ENCODE results near the gene CDIP1.
A peak's percentile ranks its signal among the peaks of the same experiment; 100 is the strongest.

Gene CDIP1

GRCh38 chr16:4486126-4486893, 52.3 kb downstream of the CDIP1 start:
- no peak for DNase-seq

GRCh38 chr16:4481963-4482362, 56.6 kb downstream of the CDIP1 start:
- DNase-seq: no peak

GRCh38 chr16:4481526-4481925, 57.0 kb downstream of the CDIP1 start:
- no peak for DNase-seq

DNA sequence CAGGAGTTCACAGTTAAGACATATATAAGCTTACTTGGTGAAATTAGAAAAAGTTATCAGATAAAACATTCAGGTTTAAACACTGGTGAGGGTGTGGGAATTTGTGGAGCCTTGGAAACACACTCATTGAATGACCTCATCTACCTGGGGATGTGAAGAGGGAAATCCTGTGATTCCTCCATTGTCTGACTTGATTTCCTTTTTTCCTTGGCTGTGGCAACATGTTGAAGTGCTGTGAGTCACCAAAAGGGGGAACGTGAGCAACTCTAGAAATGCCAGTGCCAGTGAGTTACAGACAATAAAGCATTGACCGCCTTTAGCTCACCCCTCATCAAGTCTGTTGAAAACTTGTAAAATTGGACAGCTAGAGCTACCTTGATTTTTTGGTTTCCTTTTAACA, 60.6 kb downstream of the CDIP1 start:
- peak; percentile 53 for DNase-seq

DNA sequence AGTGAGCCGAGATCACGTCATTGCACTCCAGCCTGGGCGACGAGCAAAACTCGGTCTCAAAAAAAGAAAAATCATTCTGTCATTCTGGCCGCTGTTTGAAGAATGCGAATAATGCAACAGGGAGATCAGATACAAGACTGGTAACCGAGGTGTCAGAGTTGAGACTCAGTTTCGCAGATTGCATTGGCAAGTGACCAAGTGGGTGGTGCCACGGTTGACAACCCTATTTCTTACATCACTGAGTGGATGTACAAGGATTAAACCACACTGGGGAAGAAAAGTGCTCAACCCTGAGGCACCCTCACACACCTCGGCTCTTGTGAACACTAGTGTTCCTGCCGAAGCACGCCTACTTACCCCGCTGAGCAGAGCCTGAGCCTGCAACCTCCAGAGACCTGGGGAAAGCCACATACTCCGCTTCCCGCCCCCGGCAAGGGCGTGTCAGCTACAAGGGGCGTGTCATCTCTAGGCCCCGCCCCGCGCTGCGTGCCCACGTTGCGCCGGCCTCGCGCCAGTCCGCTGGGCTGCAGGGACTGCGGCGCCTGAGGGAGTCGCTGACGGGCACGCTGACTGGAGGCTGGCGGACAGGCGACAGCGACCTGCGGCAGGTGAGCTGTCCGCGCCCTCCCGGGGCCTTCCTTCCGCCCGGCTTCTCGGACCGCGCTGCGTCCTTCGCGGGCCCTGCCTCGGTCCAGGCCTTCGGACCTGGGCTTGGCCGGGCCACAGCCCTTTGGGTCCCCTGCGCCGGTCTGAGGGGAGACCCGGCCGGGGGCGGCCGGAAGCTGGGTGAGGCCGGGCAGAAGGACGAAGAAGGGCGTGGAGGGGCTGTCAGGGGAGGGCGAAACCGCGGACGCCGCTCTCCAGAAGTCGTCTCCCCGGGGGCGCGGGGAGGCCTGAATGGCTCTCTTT, 62.4 kb downstream of the CDIP1 start, which contains the start of gene HMOX2:
Gene HMOX2 (plus strand): TSS at position 519 of the 909 bp plus-strand sequence. CDS start 29,127 bp downstream, outside the sequence.
- DNase-seq: peak; percentile 83

- DNase-seq: peak; percentile 93
Observed at GRCh38 chr16:4474192-4474961, 64.2 kb downstream of the CDIP1 start, which contains the start of gene NMRAL1. NMRAL1 (minus strand) TSS chr16:4474625; CDS start chr16:4474132, 493 bp downstream.

- no peak for DNase-seq
Observed at GRCh38 chr16:4472880-4473279, 65.7 kb downstream of the CDIP1 start.

DNA sequence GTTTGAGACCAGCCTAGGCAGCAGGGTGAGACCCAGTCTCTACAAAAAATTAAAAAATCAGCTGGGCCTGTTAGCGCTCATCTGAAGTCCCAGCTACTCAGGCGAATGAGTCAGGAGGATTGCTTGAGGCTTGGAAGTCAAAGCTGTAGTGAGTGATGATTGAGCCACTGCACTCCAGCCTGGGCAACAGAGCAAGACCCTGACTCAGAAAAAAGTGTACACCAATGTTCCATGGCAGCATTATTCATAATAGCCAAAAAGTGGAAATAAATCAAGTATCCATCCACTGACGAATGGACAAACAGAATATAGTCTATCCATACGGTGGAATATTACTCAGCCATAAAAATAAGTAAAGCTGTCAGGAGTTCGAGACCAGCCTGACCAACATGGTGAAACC, 66.7 kb downstream of the CDIP1 start:
- DNase-seq: no peak

DNA sequence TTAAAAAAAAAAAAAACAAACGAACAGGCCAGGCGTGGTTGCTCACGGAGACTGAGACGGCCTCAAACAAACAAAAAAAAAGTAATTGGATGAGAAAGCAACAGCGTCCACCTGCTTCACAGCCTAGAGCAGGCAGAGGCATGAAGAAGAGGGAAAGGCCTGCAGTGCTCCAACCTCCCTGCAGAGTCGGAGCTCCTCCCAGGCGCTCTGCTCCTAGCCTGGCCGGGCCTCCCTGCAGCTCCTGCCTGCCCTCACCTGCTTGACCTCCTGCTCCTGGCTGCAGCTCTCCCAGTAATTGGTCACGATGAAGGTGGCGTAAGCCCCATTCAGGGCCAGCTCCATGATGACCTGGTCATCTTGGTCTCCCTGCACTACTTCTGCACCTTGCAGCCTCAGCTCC, 69.6 kb downstream of the CDIP1 start:
- no peak for DNase-seq

- no peak for DNase-seq
Observed at GRCh38 chr16:4467916-4468315, 70.7 kb downstream of the CDIP1 start.

DNA sequence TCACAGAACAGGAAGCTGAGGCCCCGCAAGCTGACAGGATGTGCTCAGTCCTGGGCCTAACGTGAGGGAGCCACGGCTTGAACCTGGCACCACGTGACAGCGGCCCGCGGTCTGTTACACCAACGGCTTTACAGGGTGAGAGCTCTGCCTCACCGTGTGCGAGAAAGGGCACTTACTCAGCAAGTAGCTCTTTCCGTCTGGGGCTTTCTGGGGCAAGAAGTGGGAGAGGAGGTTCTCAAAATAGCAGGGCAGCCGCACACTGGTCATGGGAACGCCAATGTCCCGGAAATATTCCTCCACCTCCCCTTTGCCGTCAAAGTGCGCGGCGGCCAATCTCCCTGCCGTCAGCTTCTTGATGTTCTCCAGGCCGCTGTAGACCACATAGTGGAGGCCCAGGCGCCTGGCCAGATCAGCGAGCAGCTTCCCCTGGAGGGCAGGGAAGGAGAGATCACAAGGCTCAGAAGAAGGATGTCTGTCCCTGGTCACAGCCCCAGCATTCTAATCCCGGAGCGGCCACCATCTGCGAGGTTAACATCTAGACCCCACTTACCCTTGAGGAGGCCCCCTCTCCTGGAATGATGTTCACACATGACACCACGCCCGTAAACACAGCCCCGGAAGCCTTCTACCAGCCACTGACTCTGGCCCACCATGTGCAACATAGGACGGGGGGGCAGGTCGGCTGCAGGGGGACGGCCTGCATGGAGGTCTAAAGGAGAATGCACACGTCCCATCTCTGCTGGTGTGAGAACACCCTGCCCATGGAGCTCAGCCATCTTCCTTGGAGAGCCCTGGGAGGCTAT, 72.4 kb downstream of the CDIP1 start:
- DNase-seq: no peak

DNA sequence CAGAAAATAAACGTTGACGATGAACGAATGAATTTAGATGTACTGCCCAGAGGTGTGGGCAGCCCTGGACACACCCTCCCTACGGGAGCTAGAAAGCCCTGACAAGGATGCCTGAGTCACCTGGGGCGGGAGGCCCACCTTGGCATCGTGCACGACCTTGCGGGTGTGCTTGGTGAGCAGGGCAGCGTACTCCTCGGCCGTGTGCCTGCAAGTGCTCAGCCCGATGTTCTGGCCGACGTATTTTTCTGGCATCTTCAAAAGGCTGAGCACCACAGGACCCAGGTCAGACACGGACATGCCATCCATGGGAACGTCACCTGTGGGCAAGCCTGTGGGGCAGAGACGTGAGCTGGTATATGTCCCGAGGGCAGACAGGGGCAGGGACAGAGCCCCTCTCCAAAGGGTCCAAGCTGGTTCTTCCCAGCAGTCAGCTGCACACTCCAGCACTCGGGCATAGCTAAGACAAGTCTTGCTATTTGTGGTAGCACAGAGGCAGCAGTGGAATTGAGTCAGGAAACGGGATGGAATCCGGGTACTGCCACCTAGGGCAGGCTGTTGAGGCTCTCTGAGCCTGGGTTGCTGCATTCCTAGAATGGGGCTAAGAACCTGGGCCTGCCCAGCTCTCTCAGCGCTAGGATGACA, 74.9 kb downstream of the CDIP1 start:
- peak; percentile 81 for DNase-seq

DNA sequence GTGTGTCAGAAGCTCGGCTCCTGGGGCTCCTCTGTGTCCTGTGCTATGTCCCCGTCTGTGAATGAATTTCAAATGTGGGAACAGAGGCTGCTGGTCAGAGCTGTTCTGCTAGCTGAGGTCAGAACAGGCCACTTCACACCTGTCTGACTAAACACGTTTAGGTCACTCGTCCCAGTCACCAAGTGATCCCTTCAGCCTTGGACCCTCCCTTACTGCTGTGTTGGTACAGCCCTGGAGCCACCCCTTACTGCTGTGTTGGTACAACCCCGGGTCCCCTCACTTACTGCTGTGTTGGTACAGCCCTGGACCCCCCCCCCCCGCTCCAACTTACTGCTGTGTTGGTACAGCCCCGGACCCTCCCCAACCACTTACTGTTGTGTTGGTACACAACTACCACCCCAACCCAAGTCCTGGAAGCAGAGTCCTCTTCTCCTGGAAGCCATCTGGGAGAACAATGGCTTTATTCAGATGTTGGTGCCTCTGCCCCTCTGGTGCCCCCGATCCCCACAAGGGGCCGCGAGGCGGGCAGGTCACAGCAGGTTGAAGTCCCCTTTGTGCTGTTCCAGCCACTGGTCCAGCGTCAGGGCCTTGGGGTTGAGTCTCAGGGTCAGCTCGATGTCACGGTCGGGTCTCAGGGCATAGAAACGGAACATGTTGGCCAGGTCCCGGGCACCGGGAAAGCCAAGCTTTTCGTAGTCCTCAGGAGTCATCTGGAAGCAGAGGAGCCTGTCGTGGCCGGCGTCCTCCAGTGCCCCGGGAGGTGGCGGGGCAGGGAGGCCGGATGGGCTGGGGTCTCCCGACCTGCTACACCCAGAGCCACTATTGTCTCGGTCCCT, 77.1 kb downstream of the CDIP1 start:
- DNase-seq: no peak

- no peak for DNase-seq
Observed at GRCh38 chr16:4460936-4461249, 77.7 kb downstream of the CDIP1 start.
